Gastroesophageal sphincter (tissue), 4 donors: ENCODE measurements around the gene ATP9A. TPM values are rescaled to one million over a fixed set of nuclear protein-coding genes. Genes with fewer than 3 reads are reported as not detected.

Source experiments
- ATAC-seq: fragments of 150-250 bp; one replicate; pipeline ENCODE4 v1.9.1; 2016; ENCODE audit warnings: mild to moderate bottlenecking, moderate library complexity
- H3K27ac ChIP-seq, 4 donors: fragments of 200-600 bp; sonication (generic) in 3 of 4; 1 replicate in 3 of 4; 2 replicates in 1 of 4; pipeline ENCODE4 v1.5.1; 2016 to 2019
- H3K27me3 ChIP-seq: fragments of 200-600 bp; sonication (generic); one replicate; pipeline ENCODE4 v1.5.1; 2019
- H3K36me3 ChIP-seq, 2 donors: fragments of 200-600 bp; sonication (generic); one replicate each; pipeline ENCODE4 v1.5.1; 2019; ENCODE audit warnings: control low read depth in 1 of 2
- H3K4me1 ChIP-seq, 3 donors: fragments of 200-600 bp; sonication (generic); 1 replicate in 2 of 3; 2 replicates in 1 of 3; pipeline ENCODE4 v1.5.1; 2016 to 2019; ENCODE audit warnings: control low read depth in 2 of 3
- H3K4me3 ChIP-seq, 2 donors: fragments of 200-600 bp; sonication (generic); one replicate each; pipeline ENCODE4 v1.5.1; 2019; ENCODE audit warnings: mild to moderate bottlenecking in 1 of 2, moderate library complexity in 1 of 2
- H3K9me3 ChIP-seq, 3 donors: fragments of 200-600 bp; sonication (generic); one replicate each; pipeline ENCODE4 v1.5.1; 2017 to 2019; ENCODE audit warnings: control low read depth in 2 of 3
- CTCF ChIP-seq, 4 experiments: fragments of 200-600 bp in 2 of 4; fragments of 450-650 bp in 2 of 4; sonication (generic) in 1 of 4; IDR thresholded peaks; one replicate each; pipeline ENCODE4 v1.5.1; 2017 to 2019; ENCODE audit warnings: antibody characterized with exemption in 4 of 4, mild to moderate bottlenecking in 2 of 4, moderate library complexity in 2 of 4
- EP300 ChIP-seq: sonication (generic); formaldehyde crosslinking; IDR thresholded peaks from one replicate; pipeline ENCODE4 v1.6.1; 2017; ENCODE audit warnings: antibody characterized with exemption, mild to moderate bottlenecking
- POLR2A ChIP-seq, 2 donors: fragments of 450-650 bp; IDR thresholded peaks; one replicate each; pipeline ENCODE4 v1.6.1; 2017; ENCODE audit warnings: antibody characterized with exemption in 2 of 2, mild to moderate bottlenecking in 2 of 2, moderate library complexity in 1 of 2
- POLR2AphosphoS5 ChIP-seq: sonication (generic); formaldehyde crosslinking; IDR thresholded peaks from one replicate; pipeline ENCODE4 v1.6.1; 2017; ENCODE audit warnings: antibody characterized with exemption
- WGBS, 2 donors: methylation state at CpG; one replicate each; pipeline ENCODE4 v1.1.5; 2018; ENCODE audit warnings: low coverage in 1 of 2; 5-methylcytosine and 5-hydroxymethylcytosine counted together
- total RNA-seq, 4 donors: library from RNA; depleted of rRNA; stranded (reverse); fragments of >200 nt; gene quantifications; one replicate each; pipeline ENCODE4 v1.1.0, GENCODE V29; 2016

Gene ATP9A
- total RNA-seq, 4 donors from 2014 or later: 49.3 to 80.2 (median 57.7) TPM

- Histone ChIP-seq H3K27ac (no peak overlapping the region), H3K36me3 (peaks cover 0 to 63% of the 10 kb centered on the region in 2 donors)
- 75 to 95% methylated on average over 3 to 4 of the region's 4 CpGs for WGBS, 2 donors
Observed at GRCh38 chr20:51654060-51654459, 114.1 kb downstream of the ATP9A start.

GRCh38 chr20:51653226-51653625, 115.0 kb downstream of the ATP9A start:
- TF ChIP-seq POLR2A (IDR thresholded peaks at IDR 0.05) (no peak), CTCF (IDR thresholded peaks at IDR 0.05) (no peak), POLR2AphosphoS5 (no peak), EP300 (no peak)
- 69 to 100% methylated on average over 3 to 4 of the region's 6 CpGs for WGBS, 2 donors
- Histone ChIP-seq H3K4me1 (peaks cover 0 to 13% (median 0%) of the 10 kb centered on the region in 3 donors), H3K9me3 (no peaks in the 10 kb centered on the region), H3K4me3 (no peak overlapping the region), H3K27ac (no peak overlapping the region), H3K27me3 (no peaks in the 10 kb centered on the region), H3K36me3 (peaks cover 0 to 68% of the 10 kb centered on the region in 2 donors)
- ATAC-seq: no peak

More at GRCh38 chr20:51654060-51654459, 114.1 kb downstream of the ATP9A start:
- no peak overlapping the region for H3K4me3 ChIP-seq
- no peak for ATAC-seq
- peaks cover 0 to 13% (median 0%) of the 10 kb centered on the region in 3 donors for H3K4me1 ChIP-seq
- no peaks in the 10 kb centered on the region for H3K9me3 ChIP-seq
- TF ChIP-seq POLR2AphosphoS5 (no peak), CTCF (IDR thresholded peaks at IDR 0.05) (no peak), POLR2A (IDR thresholded peaks at IDR 0.05) (no peak), EP300 (no peak)
- no peaks in the 10 kb centered on the region for H3K27me3 ChIP-seq

- no peaks in the 10 kb centered on the region for H3K27me3 ChIP-seq
- no peak overlapping the region for H3K4me3 ChIP-seq
- H3K36me3 ChIP-seq: peaks cover 0 to 60% of the 10 kb centered on the region in 2 donors
- H3K4me1 ChIP-seq: peaks cover 0 to 13% (median 0%) of the 10 kb centered on the region in 3 donors
- no peaks in the 10 kb centered on the region for H3K9me3 ChIP-seq
- TF ChIP-seq CTCF (IDR thresholded peaks at IDR 0.05): no peak
- no peak for TF ChIP-seq POLR2A (IDR thresholded peaks at IDR 0.05)
- no peak for TF ChIP-seq POLR2AphosphoS5
- TF ChIP-seq EP300: no peak
- 73% methylated on average over 10 of the region's 12 CpGs; no CpG with 5 or more reads in 1 of the 2 donors for WGBS, 2 donors
- ATAC-seq: no peak
- H3K27ac ChIP-seq: peak overlapping the region in 1 of 4 donors; percentile 19
Observed at GRCh38 chr20:51651921-51652549, 116.2 kb downstream of the ATP9A start.

GRCh38 chr20:51650685-51651134, 117.5 kb downstream of the ATP9A start:
- no peak overlapping the region for H3K27ac ChIP-seq
- WGBS, 2 donors: 65 to 81% methylated on average over 5 of the region's 5 CpGs
- no peak for TF ChIP-seq POLR2A (IDR thresholded peaks at IDR 0.05)
- TF ChIP-seq EP300: no peak
- no peak for TF ChIP-seq POLR2AphosphoS5
- TF ChIP-seq CTCF (IDR thresholded peaks at IDR 0.05): no peak
- ATAC-seq: no peak
- H3K27me3 ChIP-seq: no peaks in the 10 kb centered on the region
- H3K4me1 ChIP-seq: peaks cover 0 to 13% (median 0%) of the 10 kb centered on the region in 3 donors
- peaks cover 0 to 55% of the 10 kb centered on the region in 2 donors for H3K36me3 ChIP-seq
- no peaks in the 10 kb centered on the region for H3K9me3 ChIP-seq
- H3K4me3 ChIP-seq: no peak overlapping the region

GRCh38 chr20:51648571-51648947, 119.6 kb downstream of the ATP9A start:
- Histone ChIP-seq H3K27me3 (no peaks in the 10 kb centered on the region), H3K27ac (no peak overlapping the region), H3K4me3 (no peak overlapping the region), H3K36me3 (peaks cover 0 to 39% of the 10 kb centered on the region in 2 donors), H3K4me1 (peaks cover 0 to 13% (median 0%) of the 10 kb centered on the region in 3 donors), H3K9me3 (no peaks in the 10 kb centered on the region)
- 100% methylated on average over 1 of the region's 2 CpGs; no CpG with 5 or more reads in 1 of the 2 donors for WGBS, 2 donors
- no peak for TF ChIP-seq POLR2AphosphoS5
- TF ChIP-seq POLR2A (IDR thresholded peaks at IDR 0.05): no peak
- no peak for TF ChIP-seq CTCF (IDR thresholded peaks at IDR 0.05)
- no peak for TF ChIP-seq EP300
- ATAC-seq: no peak
